ENCODE measurements around the gene PATE4. TPM values are rescaled to one million over a fixed set of nuclear protein-coding genes. Genes with fewer than 3 reads are reported as not detected.

The PATE4 gene
- polyA plus RNA-seq, 4 donors: 0.30 TPM; not detected in 3

GRCh38 chr11:125886997-125887372, 53.9 kb downstream of the PATE4 start:
- peak in 1 of 4 donors; percentile 25 for DNase-seq (ENCODE audit: low read depth in 4 of 4, low spot score in 2 of 4)

GRCh38 chr11:125887373-125888324, 54.5 kb downstream of the PATE4 start, which contains the start of gene HYLS1:
HYLS1 (plus strand) TSS chr11:125887668; CDS start chr11:125899369, 11,701 bp downstream.
- DNase-seq (ENCODE audit: low read depth in 4 of 4, low spot score in 2 of 4): peak; percentile 84 to 91 (median 88)

Other genes starting within 250 kb of the PATE4 start
- 100 to 1,000 TPM; 189 to 201 (median 194) TPM for gene STT3A, start 240.5 kb upstream of the PATE4 start, polyA plus RNA-seq (ENCODE audit: insufficient read length in 4 of 4)
- gene CHEK1, start 208.2 kb upstream of the PATE4 start, polyA plus RNA-seq (ENCODE audit: insufficient read length in 4 of 4): 10 to 100 TPM; 25.4 to 29.6 (median 27.2) TPM
- gene ACRV1, start 152.5 kb upstream of the PATE4 start, polyA plus RNA-seq (ENCODE audit: insufficient read length in 4 of 4): 1 to 10 TPM in 1 of 4 donors, under 1 TPM in 3; 0.29 to 1.6 (median 0.64) TPM
- not detected for gene PATE1, start 87.0 kb upstream of the PATE4 start, polyA plus RNA-seq (ENCODE audit: insufficient read length in 4 of 4)
- gene PATE2, start 54.5 kb upstream of the PATE4 start, polyA plus RNA-seq (ENCODE audit: insufficient read length in 4 of 4): under 1 TPM in 2 of 4 donors, not detected in 2; 0.08 to 0.27 TPM
- not detected for gene PATE3, start 45.2 kb upstream of the PATE4 start, polyA plus RNA-seq (ENCODE audit: insufficient read length in 4 of 4)
- 10 to 100 TPM; 11.4 to 12.1 (median 11.8) TPM for gene HYLS1, start 54.4 kb downstream of the PATE4 start, polyA plus RNA-seq (ENCODE audit: insufficient read length in 4 of 4)
- 10 to 100 TPM; 16.1 to 18.2 (median 17.3) TPM for gene PUS3, start 69.9 kb downstream of the PATE4 start, polyA plus RNA-seq (ENCODE audit: insufficient read length in 4 of 4)
- 1 to 10 TPM; 3.1 to 6.9 (median 5.8) TPM for gene DDX25, start 71.2 kb downstream of the PATE4 start, polyA plus RNA-seq (ENCODE audit: insufficient read length in 4 of 4)
- gene VSIG10L2, start 112.7 kb downstream of the PATE4 start, polyA plus RNA-seq (ENCODE audit: insufficient read length in 4 of 4): not detected
- 10 to 100 TPM; 17.9 to 29.2 (median 22.9) TPM for gene CDON, start 229.6 kb downstream of the PATE4 start, polyA plus RNA-seq (ENCODE audit: insufficient read length in 4 of 4)